Measurements from ENCODE around the gene GTPBP10. TPM values are rescaled to one million over a fixed set of nuclear protein-coding genes. Genes with fewer than 3 reads are reported as not detected.

The GTPBP10 gene
- total and polyA plus RNA-seq, 10 donors, result 13.5 to 43.3 (median 21.7) TPM

DNA sequence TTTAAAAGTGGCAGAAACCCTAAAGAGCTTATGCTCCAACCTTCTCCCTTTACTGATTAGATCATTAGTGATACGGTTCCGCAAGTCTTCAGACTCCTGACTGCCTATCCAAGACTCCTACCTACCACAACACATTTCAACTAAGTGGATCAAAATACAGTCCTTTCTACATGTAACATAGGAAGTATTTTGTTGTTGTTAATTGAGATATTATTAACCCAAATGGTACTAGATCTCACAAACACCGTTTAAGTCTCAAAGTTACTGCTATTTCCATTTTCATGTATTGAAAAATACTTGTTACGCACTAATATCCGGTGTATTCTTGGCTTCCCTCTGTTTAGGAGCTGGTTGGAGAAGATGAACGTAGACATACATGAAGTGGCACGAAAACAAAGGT is 26.5 kb upstream of the GTPBP10 start:
- WGBS, 5 donors, result 79 to 89% (median 83%) methylated on average over 7 of the region's 7 CpGs
- intact Hi-C loops (cut with DNase I; ENCODE audit: low total_unique reads), result no loop called here
- peaks cover 0 to 65% (median 25%) of the 10 kb centered on the region in 7 donors for H3K27me3 ChIP-seq (replicated peaks in 1 of 7)
- no peaks in the 10 kb centered on the region for H3K9me3 ChIP-seq
- no peak for DNase-seq
- no peaks in the 10 kb centered on the region for H3K36me3 ChIP-seq
- TF ChIP-seq, protein P1, sequence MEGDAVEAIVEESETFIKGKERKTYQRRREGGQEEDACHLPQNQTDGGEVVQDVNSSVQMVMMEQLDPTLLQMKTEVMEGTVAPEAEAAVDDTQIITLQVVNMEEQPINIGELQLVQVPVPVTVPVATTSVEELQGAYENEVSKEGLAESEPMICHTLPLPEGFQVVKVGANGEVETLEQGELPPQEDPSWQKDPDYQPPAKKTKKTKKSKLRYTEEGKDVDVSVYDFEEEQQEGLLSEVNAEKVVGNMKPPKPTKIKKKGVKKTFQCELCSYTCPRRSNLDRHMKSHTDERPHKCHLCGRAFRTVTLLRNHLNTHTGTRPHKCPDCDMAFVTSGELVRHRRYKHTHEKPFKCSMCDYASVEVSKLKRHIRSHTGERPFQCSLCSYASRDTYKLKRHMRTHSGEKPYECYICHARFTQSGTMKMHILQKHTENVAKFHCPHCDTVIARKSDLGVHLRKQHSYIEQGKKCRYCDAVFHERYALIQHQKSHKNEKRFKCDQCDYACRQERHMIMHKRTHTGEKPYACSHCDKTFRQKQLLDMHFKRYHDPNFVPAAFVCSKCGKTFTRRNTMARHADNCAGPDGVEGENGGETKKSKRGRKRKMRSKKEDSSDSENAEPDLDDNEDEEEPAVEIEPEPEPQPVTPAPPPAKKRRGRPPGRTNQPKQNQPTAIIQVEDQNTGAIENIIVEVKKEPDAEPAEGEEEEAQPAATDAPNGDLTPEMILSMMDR (IDR thresholded peaks at IDR 0.05 in 8 of 11, conservative IDR thresholded peaks at IDR 0.05 in 3 of 11), result no peak
- TF ChIP-seq POLR2AphosphoS5 (IDR thresholded peaks at IDR 0.05), result no peak
- no peak for TF ChIP-seq POLR2A (IDR thresholded peaks at IDR 0.05)
- H3K4me1 ChIP-seq, result peaks cover 5 to 15% (median 9%) of the 10 kb centered on the region in 6 donors
- H3K4me3 ChIP-seq, result no peak overlapping the region
- no peak overlapping the region for H3K27ac ChIP-seq

DNA sequence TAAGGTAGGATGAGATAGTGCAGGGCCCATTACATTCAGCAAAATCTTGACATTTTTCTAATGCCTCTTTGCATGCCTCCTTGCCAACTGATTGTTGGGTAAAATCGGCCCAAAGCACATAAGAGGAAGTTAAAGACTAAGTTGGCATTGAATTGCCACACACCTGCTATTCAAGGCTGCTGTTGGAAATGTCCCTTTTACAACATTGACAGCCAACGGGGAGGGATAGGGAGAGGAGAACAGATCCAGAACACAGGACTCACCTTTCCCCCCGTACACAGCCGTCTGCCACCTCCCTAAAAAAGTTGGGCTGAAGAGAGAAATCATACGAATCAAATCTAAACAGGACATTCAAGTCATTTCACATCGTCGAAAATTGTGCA is 26.1 kb upstream of the GTPBP10 start:
- Histone ChIP-seq H3K4me3 (peak overlapping the region in 4 of 8 donors; percentile 18 to 52 (median 28)), H3K27me3 (replicated peaks in 1 of 7) (peaks cover 0 to 66% (median 25%) of the 10 kb centered on the region in 7 donors), H3K9me3 (no peaks in the 10 kb centered on the region), H3K27ac (no peak overlapping the region), H3K36me3 (no peaks in the 10 kb centered on the region), H3K4me1 (peaks cover 5 to 15% (median 9%) of the 10 kb centered on the region in 6 donors)
- TF ChIP-seq, protein P1 (IDR thresholded peaks at IDR 0.05 in 8 of 11, conservative IDR thresholded peaks at IDR 0.05 in 3 of 11), result no peak
- TF ChIP-seq POLR2A (IDR thresholded peaks at IDR 0.05) (no peak), POLR2AphosphoS5 (IDR thresholded peaks at IDR 0.05) (no peak)
- no peak for DNase-seq
- 19 to 33% (median 29%) methylated on average over 7 of the region's 7 CpGs for WGBS, 5 donors
- intact Hi-C loops (cut with DNase I; ENCODE audit: low total_unique reads), result no loop called here

DNA sequence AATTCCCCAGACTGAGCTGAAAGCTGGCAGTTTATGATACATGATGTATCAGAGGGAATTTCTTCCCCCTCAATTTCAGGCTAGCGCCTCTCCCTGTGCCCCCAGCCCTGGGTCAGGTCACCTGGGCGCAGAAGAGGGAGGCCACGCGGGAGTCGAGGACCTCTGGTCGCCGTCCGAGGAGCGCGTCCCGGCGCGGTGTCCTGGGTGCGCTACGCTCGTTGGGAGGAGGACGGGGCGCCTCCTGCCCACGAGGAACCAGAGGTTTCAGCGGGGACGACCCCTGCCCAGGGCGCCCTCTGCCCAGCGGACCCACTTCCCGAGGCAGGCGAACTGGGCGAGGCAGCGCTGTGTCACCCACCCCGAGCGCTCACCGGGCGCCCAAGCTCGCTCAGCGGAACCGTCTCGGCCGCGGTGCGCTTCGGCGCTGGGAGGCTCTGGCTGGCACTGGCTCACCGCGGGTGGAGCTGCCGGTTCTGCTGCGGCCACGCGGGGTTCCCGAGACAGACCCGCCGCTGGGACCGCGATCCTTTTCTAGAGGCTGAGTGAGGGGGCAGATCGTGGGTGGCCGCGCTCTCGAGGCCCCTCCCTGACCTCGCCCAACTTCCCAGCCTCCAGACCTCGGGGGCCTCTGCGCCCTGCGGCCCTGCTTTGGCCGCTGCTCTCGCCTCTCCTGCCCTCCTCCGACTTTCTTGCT is 25.6 kb upstream of the GTPBP10 start, which contains the start of gene FAM237B:
FAM237B (minus strand) TSS at position 504 of the 694 bp plus-strand sequence. CDS start 1,556 bp downstream, outside the sequence.
- H3K9me3 ChIP-seq, result no peaks in the 10 kb centered on the region
- no peak within 1 kb of the TSS for H3K27ac ChIP-seq
- peak; percentile 74 for DNase-seq
- TF ChIP-seq POLR2AphosphoS5 (IDR thresholded peaks at IDR 0.05) (no peak), POLR2A (IDR thresholded peaks at IDR 0.05) (no peak)
- TF ChIP-seq, protein P1 (IDR thresholded peaks at IDR 0.05 in 8 of 11, conservative IDR thresholded peaks at IDR 0.05 in 3 of 11), result no peak
- peaks cover 0 to 72% (median 25%) of the 10 kb centered on the region in 7 donors for H3K27me3 ChIP-seq (replicated peaks in 1 of 7)
- H3K4me1 ChIP-seq, result peaks cover 5 to 15% (median 9%) of the 10 kb centered on the region in 6 donors
- 2 to 5% (median 5%) methylated on average over 32 to 62 of the region's 62 CpGs for WGBS, 5 donors
- intact Hi-C loops (cut with DNase I; ENCODE audit: low total_unique reads), result no loop called here
- H3K36me3 ChIP-seq, result no peaks in the 10 kb centered on the region
- H3K4me3 ChIP-seq, result peak within 1 kb of the TSS in 5 of 8 donors; percentile 18 to 52 (median 24)

DNA sequence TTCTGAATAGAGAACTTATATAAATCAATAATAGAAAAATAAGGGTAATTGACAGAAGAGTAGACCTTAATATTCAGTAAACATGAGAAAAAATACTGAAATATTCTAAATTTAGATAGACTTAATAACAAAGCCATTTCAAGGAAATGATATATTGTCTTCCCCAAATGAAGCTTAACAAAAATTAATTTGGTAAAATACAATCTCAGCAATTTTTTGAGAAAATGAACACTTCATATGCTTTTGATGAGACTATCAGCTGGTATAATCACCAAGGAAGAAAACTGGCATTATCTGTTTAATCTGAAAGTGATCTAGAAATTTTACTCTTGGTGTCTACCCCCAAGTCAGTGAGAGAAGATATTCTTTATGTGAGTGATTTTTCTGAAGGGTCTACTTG is 23.7 kb upstream of the GTPBP10 start:
- Histone ChIP-seq H3K4me3 (no peak overlapping the region), H3K27me3 (replicated peaks in 1 of 7) (peaks cover 0 to 68% (median 25%) of the 10 kb centered on the region in 7 donors), H3K9me3 (no peaks in the 10 kb centered on the region), H3K36me3 (no peaks in the 10 kb centered on the region), H3K4me1 (peaks cover 5 to 15% (median 9%) of the 10 kb centered on the region in 6 donors), H3K27ac (no peak overlapping the region)
- DNase-seq, result no peak
- TF ChIP-seq POLR2A (IDR thresholded peaks at IDR 0.05) (no peak), POLR2AphosphoS5 (IDR thresholded peaks at IDR 0.05) (no peak)
- TF ChIP-seq, protein P1 (IDR thresholded peaks at IDR 0.05 in 8 of 11, conservative IDR thresholded peaks at IDR 0.05 in 3 of 11), result no peak
- intact Hi-C loops (cut with DNase I; ENCODE audit: low total_unique reads), result no loop called here

Measured in spleen (tissue), 11 donors.